ENCODE results near the gene PFKFB4. TPM values are rescaled to one million over a fixed set of nuclear protein-coding genes. Genes with fewer than 3 reads are reported as not detected.

The PFKFB4 gene
- total and polyA plus RNA-seq, 2 donors (not counting 1 experiment from before 2014, with no cell fraction given), result 1.3 to 3.3 TPM

DNA sequence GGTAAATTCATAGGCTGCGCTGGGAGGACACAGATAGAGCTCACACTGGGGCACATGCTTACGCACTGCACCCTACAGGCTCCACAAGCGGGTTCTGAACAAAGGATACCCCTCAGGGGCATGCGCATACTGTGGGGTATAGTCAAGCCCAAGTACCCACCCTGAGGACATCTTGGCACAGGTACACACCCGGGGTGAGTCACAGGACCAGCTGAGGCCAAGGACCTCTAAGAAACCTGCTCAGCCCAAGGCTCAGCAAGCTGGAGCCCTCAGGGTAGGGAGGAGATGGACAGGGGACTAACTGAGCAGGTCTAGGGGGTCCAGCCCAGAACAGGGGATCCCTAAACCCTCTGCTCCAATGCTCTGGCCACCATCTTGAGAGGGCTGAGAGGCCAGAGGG lies 55.9 kb downstream of the PFKFB4 start:
- Histone ChIP-seq H3K9me3 (ENCODE audit: control extremely low read depth in 1 of 3, control insufficient read depth in 2 of 3, insufficient read depth in 1 of 3, low read length in 2 of 3) (peaks cover 0 to 5% (median 0%) of the 10 kb centered on the region in 3 donors), H3K4me3 (ENCODE audit: control extremely low read depth in 1 of 5, extremely low read depth in 1 of 5, insufficient read depth in 1 of 5, low read depth in 2 of 5, low read length in 4 of 5) (no peak overlapping the region), H3K79me2 (ENCODE audit: control insufficient read depth, insufficient read depth, low read length) (no peaks in the 10 kb centered on the region), H3K9ac (ENCODE audit: low read length) (no peak overlapping the region), H4K20me1 (ENCODE audit: control insufficient read depth, insufficient read depth, low read length, poor library complexity, severe bottlenecking) (no peaks in the 10 kb centered on the region), H3K4me1 (ENCODE audit: control insufficient read depth in 2 of 2, insufficient read depth in 2 of 2, low read length in 2 of 2) (peaks cover 14 to 19% of the 10 kb centered on the region in 2 donors), H3K27me3 (replicated peaks in 1 of 4; ENCODE audit: control extremely low read depth in 1 of 4, control insufficient read depth in 3 of 4, insufficient read depth in 4 of 4, low read length in 3 of 4) (no peaks in the 10 kb centered on the region), H2AFZ (ENCODE audit: insufficient read depth, low read depth, low read length, poor library complexity, severe bottlenecking) (no peak overlapping the region), H3K4me2 (replicated peaks; ENCODE audit: low read depth, low read length, poor library complexity, severe bottlenecking) (no peak overlapping the region), H3K36me3 (replicated peaks in 1 of 2; ENCODE audit: control extremely low read depth in 1 of 2, control insufficient read depth in 1 of 2, extremely low read depth in 1 of 2, insufficient read depth in 2 of 2, low read length in 1 of 2) (no peaks in the 10 kb centered on the region), H3K27ac (ENCODE audit: low read length in 2 of 2) (no peak overlapping the region)
- no peak for ATAC-seq (ENCODE audit: low read depth)
- POLR2A ChIA-PET, result no interaction called here
- Mint-ChIP-seq H3K27ac (peak overlapping the region; percentile 20), H3K4me1 (peaks cover 17% of the 10 kb centered on the region), H3K4me3 (no peak overlapping the region), H3K27me3 (no peaks in the 10 kb centered on the region), H3K9me3 (ENCODE audit: insufficient read depth) (peaks cover 2% of the 10 kb centered on the region)
- intact Hi-C loops (cut with micrococcal nuclease), result no loop called here
- no peak for TF ChIP-seq EZH2 (IDR thresholded peaks at IDR 0.05; ENCODE audit: borderline replicate concordance, insufficient read depth, low read depth, low read length, poor library complexity, severe bottlenecking)
- TF ChIP-seq CTCF (IDR thresholded peaks at IDR 0.05), result no peak
- 94% methylated on average over 5 of the region's 5 CpGs for WGBS (ENCODE audit: insufficient coverage)
- CTCF ChIA-PET, result no interaction called here
- no peak for DNase-seq

DNA sequence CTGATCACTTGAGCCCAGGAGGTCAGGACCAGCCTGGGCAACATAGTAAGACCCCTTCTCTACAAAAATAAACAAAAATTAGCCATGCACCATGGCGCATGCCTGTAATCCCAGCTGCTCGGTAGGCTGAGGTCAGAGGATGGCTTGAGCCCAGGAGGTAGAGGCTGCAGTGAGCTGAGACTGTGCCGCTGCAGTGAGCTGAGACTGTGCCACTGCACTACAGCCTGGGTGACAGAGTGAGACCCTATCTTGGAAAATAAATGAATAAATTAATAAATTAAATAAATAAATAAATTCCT lies 63.5 kb downstream of the PFKFB4 start:
- ChIA-PET CTCF (interaction anchor here (1.5 to 3.0 kb wide), 3 partner anchors 11 to 92 kb away, joined by 3 to 8 read pairs (median 5); partner anchors contain the start of gene SHISA5), POLR2A (no interaction called here)
- no peaks in the 10 kb centered on the region for H3K79me2 ChIP-seq (ENCODE audit: control insufficient read depth, insufficient read depth, low read length)
- no peaks in the 10 kb centered on the region for H3K27me3 ChIP-seq (replicated peaks in 1 of 4; ENCODE audit: control extremely low read depth in 1 of 4, control insufficient read depth in 3 of 4, insufficient read depth in 4 of 4, low read length in 3 of 4)
- no peak overlapping the region for H3K4me3 ChIP-seq (ENCODE audit: control extremely low read depth in 1 of 5, extremely low read depth in 1 of 5, insufficient read depth in 1 of 5, low read depth in 2 of 5, low read length in 4 of 5)
- DNase-seq, result no peak
- Mint-ChIP-seq H3K27me3 (no peaks in the 10 kb centered on the region), H3K4me3 (no peak overlapping the region), H3K9me3 (ENCODE audit: insufficient read depth) (peaks cover 1% of the 10 kb centered on the region), H3K4me1 (peaks cover 15% of the 10 kb centered on the region), H3K27ac (peak overlapping the region; percentile 10)
- no peak overlapping the region for H3K9ac ChIP-seq (ENCODE audit: low read length)
- H4K20me1 ChIP-seq (ENCODE audit: control insufficient read depth, insufficient read depth, low read length, poor library complexity, severe bottlenecking), result no peaks in the 10 kb centered on the region
- TF ChIP-seq EZH2 (IDR thresholded peaks at IDR 0.05; ENCODE audit: borderline replicate concordance, insufficient read depth, low read depth, low read length, poor library complexity, severe bottlenecking), result no peak
- TF ChIP-seq CTCF (IDR thresholded peaks at IDR 0.05), result no peak
- 100% methylated on average over 2 of the region's 3 CpGs for WGBS (ENCODE audit: insufficient coverage)
- intact Hi-C loops (cut with micrococcal nuclease), result no loop called here
- H3K36me3 ChIP-seq (replicated peaks in 1 of 2; ENCODE audit: control extremely low read depth in 1 of 2, control insufficient read depth in 1 of 2, extremely low read depth in 1 of 2, insufficient read depth in 2 of 2, low read length in 1 of 2), result no peaks in the 10 kb centered on the region
- no peak overlapping the region for H2AFZ ChIP-seq (ENCODE audit: insufficient read depth, low read depth, low read length, poor library complexity, severe bottlenecking)
- peaks cover 0 to 12% of the 10 kb centered on the region in 2 donors for H3K4me1 ChIP-seq (ENCODE audit: control insufficient read depth in 2 of 2, insufficient read depth in 2 of 2, low read length in 2 of 2)
- no peak overlapping the region for H3K4me2 ChIP-seq (replicated peaks; ENCODE audit: low read depth, low read length, poor library complexity, severe bottlenecking)
- no peaks in the 10 kb centered on the region for H3K9me3 ChIP-seq (ENCODE audit: control extremely low read depth in 1 of 3, control insufficient read depth in 2 of 3, insufficient read depth in 1 of 3, low read length in 2 of 3)
- ATAC-seq (ENCODE audit: low read depth), result no peak
- H3K27ac ChIP-seq (ENCODE audit: low read length in 2 of 2), result no peak overlapping the region

Measured in B cell (primary cell).